ENCODE measurements around the gene ZNF282. TPM values are rescaled to one million over a fixed set of nuclear protein-coding genes. Genes with fewer than 3 reads are reported as not detected.

The ZNF282 gene
- 25.2 TPM for polyA plus RNA-seq (ENCODE audit: insufficient read length)
- long read RNA-seq, donor 1, transcript ZNF282-204 (8 exons, 3,722 nt): major isoform, 8 of 8 reads
- long read RNA-seq, donor 1, partial matches to known transcripts: 0 of 8 reads
- long read RNA-seq, donor 1, other reads (novel, unspliced or antisense): 0 of 8 reads
- long read RNA-seq, donor 2, transcript ZNF282-204 (8 exons, 3,722 nt): major isoform, 9 of 9 reads
- long read RNA-seq, donor 2, partial matches to known transcripts: 0 of 9 reads
- long read RNA-seq, donor 2, other reads (novel, unspliced or antisense): 0 of 9 reads
- long read RNA-seq, donor 3, transcript ZNF282-204 (8 exons, 3,722 nt): major isoform, 5 of 6 reads
- long read RNA-seq, donor 3, partial matches to known transcripts: 0 of 6 reads
- long read RNA-seq, donor 3, other reads (novel, unspliced or antisense): 0 of 6 reads
- long read RNA-seq, donor 4, partial matches to known transcripts: 0 of 2 reads
- long read RNA-seq, donor 4, other reads (novel, unspliced or antisense): 0 of 2 reads
- long read RNA-seq, donor 5, transcript ZNF282-204 (8 exons, 3,722 nt): major isoform, 6 of 7 reads
- long read RNA-seq, donor 5, partial matches to known transcripts: 0 of 7 reads
- long read RNA-seq, donor 5, other reads (novel, unspliced or antisense): 0 of 7 reads
- long read RNA-seq, donor 6, transcript ZNF282-204 (8 exons, 3,722 nt): major isoform, 5 of 5 reads
- long read RNA-seq, donor 6, partial matches to known transcripts: 0 of 5 reads
- long read RNA-seq, donor 6, other reads (novel, unspliced or antisense): 0 of 5 reads
- long read RNA-seq, donor 7, transcript ZNF282-204 (8 exons, 3,722 nt): major isoform, 5 of 6 reads
- long read RNA-seq, donor 7, partial matches to known transcripts: 0 of 6 reads
- long read RNA-seq, donor 7, other reads (novel, unspliced or antisense): 0 of 6 reads
- long read RNA-seq, donor 8, partial matches to known transcripts: 0 of 5 reads
- long read RNA-seq, donor 8, other reads (novel, unspliced or antisense): 0 of 5 reads

DNA sequence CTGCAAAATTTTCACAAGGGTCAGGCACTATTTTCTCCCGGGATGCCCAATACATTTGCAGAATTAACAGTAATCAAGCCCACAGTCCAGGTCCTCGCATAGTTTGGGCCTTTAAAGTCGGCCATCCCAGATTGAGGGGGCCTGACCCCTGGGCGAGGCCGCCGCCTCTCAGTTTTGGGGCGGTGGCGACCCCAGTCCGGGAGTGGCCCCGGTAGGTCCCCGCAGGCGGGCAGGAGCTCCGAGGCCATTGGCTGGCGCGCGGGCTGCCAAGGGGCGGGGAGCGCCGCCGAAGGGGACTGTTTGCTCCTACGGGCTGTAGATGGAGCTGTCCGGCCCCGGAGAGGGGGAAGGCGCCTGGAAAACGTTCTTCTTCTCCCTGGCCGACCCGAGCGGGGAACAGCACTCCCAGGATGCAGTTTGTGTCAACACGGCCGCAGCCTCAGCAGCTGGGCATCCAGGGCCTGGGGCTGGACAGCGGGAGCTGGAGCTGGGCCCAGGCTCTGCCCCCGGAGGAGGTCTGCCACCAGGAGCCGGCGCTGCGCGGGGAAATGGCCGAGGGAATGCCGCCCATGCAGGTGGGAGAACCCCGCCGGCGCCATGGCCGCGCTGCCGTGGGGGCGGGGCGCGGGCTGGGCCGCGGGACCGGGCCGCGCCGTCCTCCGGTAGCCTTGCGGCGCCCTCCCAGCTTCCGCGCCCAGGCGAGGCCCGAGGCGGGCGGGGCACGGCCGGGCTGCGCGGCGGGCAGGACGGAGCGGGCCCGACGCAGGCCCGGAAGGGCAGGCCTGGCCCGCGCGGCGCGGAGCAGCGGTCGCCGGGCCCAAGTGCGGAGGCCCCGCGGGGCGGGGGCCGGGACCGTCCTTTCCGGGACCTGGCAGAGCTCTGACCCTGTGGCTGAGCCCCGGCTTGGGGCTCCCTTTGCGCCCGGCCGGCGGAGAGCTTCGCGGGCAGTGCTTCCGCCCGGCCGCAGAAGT, at the start of gene ZNF282:
ZNF282 (plus strand) TSS at position 367 of the 971 bp plus-strand sequence; CDS start at position 411, 44 bp downstream.
- DNase-seq: peak; percentile 89

DNA sequence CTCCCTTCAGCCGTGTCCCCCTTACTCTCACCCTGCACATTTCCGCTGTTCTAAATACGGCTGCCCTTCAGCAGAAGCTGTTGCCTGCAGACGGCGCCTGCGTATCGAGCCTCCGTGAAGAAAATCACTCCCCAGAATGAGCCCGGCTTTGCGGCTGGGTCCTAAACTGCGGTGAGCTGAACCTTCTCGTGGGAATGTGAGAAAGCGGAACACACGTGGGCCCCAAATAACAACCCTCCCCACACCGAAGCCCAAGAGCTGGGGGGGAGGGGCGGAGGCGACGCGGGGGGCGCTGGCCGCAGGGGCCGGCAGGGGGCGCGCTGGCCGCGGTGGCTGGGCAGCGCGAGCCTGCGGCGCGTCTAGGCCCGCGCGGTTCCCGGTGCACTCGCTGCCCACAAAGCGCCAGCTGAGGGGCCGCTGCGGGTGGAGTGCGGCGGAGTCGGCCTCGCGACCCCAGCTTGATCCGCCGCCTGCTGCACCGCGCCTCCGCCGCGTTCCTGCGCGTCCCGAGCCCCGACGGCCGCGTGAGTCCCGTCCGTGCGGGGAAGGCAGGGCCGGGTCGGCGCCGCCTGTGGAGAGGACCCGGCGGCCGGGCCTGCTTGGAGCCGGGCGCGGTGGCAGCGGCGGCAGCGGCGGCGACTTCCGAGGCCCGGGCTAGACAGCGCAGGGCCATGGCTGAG, 48.1 kb upstream of the ZNF282 start, which contains the start of gene ZNF398:
ZNF398 (plus strand) TSS at position 382 of the 680 bp plus-strand sequence; CDS start at position 672, 290 bp downstream.
- peak; percentile 78 for DNase-seq

DNA sequence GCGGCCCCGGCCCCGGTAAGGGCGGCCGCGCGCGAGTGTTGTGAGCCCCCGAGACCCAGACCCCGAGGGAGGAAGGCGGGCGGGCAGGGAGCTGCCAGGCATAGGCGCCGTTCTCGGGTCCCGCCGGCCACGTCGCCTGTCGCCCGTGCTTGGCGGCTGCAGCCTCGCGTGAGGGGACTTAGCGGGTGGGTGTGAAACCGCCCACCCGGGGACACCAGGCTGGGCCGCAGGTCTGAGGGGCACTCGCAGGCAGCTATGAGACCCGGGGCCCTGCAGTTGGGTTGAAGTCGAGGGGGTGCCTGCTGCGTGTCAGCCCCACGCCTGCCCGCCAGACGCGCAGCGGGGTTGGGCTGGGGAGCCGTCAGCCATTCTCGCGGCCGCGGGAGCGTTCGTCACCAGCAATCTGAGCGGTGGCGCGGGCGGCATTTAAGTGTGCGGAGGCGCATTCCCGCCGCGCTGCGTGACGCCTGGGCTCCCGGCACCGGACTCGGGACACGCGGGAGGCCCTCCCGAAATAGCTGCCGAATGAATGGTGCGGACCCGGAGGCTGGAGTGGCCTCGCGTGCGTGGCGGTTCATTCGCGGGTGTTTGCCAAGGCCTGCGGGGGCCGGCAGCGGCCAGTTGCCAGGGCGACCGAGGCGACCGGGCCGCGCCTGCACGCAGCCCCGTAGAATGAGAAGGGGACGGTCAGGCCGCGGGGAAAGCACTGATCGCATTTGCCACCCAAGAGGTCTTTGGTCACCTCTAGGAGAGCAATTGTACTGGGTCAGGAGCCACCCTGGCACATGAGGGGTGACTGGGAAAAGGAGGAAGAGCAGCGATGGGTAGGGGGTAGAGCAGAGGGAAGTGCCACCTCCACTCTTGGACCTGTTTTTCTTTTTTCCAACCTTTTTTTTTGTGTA, 47.3 kb upstream of the ZNF282 start:
- peak; percentile 46 for DNase-seq

DNA sequence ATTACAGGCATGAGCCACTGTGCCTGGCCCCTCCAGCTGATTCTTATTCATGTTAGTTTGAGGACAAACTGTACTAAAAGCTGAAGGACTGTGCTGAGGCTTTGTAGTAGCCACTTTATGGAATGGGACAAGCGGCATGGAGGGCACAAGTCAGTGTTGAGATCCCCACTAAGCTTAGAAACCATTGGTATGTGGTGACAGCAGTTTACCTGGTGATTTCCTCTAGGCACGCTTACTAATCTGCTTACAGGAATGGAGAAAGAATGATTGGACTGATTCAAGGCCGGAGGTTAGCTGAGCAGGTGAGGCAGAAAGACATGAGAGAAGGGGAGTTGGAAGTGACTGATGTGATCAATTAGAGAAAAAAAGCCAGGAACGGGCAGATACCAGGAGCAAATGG, 44.4 kb upstream of the ZNF282 start:
- DNase-seq: no peak

DNA sequence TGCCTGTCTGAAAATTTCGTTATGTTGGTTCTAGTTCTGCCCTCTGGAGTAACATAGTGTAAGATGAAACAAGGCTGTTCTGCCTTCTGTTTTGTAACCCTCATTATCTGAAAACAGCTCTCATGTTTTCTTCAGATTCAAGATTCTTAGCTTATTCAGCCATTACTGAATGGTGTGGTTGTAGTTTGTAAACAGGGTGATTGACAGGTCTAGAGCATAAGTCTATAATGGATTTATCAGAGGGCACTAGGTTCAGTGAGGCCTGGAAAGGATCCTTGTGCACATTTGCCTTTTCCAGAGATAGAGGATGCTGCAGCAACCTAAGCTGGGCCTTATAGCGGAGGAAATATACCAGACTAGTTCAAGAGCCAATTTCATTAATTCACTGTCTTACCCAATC, 42.0 kb upstream of the ZNF282 start:
- DNase-seq: no peak

DNA sequence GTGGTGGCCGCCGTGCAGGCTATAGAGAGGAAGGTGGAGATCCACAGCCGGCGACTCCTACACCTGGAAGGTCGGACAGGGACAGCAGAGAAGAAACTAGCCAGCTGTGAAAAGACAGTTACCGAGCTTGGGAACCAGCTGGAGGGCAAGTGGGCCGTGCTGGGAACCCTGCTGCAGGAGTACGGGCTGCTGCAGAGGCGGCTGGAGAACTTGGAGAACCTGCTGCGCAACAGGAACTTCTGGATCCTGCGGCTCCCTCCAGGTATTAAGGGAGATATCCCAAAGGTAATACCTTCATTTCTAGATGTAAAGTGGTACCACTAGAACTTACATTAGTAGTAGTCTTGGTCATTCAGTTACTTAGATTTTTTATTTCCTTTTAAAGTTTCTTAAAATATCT, 41.3 kb upstream of the ZNF282 start:
- DNase-seq: no peak

DNA sequence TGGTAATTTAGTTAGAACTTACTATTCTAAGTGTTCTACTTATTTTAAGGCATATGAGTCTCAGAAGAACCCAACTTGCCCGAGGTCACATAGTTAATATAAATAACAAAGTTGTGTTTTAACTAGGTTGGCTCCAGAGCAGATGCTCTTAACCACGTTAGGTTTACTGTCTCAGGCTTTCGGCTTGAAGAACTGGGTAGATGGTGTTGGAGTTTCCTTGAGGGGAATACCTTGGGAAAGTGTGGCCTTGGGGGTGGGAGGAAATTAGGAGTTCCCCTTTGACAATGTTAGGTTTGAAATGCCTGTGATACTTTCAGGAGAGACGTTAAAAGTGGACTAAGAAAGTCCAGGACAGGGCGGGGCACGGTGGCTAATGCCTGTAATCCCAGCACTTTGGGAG, 38.4 kb upstream of the ZNF282 start:
- DNase-seq: no peak

DNA sequence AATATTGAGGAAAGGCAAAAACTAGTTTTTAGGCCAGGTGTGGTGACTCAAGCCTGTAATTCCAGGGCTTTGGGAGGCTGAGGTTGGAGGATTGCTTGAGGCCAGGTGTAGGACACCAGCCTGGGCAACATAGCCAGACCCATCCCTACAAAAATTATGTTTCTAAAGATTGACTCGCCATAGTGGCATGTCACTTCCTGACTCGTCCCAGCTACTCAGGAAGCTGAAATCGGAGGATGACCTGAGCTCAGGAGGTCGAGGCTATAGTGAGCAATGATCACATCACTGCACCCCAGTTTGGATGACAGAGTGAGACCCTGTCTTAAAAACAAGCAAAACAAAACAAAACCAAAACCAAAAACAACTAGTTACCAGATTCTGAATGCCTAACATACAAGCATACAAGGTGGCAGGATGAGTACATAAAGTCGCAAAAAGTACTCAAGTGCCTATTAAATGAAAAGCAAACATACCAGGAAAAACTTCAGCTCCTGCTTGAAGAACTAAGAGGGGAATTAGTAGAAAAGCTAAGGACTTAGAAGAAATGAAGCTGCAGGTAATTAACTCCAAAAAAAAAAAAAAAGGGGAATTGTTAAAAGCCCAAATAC, 34.0 kb upstream of the ZNF282 start:
- DNase-seq: no peak

DNA sequence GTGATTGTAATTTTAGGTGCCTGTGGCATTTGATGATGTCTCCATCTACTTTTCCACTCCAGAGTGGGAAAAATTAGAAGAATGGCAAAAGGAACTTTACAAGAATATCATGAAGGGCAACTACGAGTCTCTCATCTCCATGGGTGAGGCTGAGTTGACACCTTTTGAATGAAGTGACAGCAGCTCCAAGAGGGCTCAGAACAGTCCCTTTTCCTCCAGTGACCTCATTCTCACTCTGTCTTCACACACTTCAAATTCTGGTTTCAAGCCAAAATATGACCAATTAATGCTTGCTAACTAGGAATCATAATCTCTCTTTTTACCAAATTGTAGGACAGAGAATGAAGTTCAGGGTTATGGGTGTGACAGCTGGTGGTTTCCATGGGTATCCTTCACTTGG, 29.2 kb upstream of the ZNF282 start:
- no peak for DNase-seq

DNA sequence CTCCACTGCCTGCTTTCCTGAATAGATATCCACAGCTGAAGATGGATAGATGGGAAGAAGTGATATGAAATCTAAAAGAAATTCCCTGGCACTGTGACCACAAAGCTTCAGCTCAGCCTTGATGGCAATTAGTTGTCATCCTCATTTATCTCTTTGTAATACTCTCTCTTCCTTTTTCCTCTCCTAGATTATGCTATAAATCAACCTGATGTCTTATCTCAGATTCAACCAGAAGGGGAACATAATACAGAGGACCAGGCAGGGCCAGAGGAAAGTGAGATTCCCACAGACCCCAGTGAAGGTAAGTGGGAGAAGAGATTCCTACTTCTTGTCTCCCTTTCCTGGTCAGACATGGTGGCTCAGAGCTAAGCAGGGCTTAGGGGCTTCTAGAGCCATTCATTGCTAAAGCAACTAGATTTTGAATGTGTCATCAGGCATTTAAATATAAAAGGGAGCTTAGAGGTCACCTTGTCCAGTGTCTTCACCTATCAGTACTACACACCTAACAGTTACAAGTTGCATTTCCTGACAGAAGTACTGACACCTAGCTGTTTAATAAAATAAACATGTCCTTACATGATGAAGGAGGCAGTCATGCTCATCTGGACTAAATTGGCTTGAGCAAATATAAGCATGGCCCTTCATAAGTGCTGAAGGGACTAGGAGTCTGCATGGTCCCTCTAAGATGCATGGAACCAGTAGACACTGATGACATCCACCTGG, 28.6 kb upstream of the ZNF282 start:
- DNase-seq: no peak

DNA sequence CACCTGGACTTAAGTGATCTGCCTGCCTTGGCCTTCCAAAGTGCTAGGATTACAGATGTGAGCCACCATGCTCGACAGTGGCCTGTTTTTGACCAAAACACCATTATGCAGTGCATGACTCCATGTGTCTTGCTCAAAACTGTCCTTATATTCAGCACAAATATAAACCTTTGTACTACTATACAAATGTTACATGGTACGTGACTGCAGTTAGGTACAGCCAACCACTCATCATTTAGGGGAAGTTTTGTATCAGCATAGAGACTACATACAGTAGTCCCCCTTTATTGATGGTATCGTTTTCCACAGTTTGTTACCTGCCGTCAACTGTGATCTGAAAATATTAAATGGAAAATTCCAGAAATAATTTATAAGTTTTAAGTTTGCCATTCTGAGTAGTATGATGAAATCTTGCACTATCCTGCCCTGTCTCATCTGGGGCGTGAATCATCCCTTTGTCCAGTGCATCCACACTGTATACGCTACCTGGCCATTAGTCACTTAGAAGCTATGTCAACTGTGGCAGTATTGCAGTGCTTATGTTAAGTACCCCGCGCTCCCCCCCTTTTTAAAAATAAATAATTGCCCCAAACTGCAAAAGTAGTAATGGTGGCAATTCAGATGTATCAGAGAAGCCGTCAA, 23.3 kb upstream of the ZNF282 start:
- DNase-seq: no peak

DNA sequence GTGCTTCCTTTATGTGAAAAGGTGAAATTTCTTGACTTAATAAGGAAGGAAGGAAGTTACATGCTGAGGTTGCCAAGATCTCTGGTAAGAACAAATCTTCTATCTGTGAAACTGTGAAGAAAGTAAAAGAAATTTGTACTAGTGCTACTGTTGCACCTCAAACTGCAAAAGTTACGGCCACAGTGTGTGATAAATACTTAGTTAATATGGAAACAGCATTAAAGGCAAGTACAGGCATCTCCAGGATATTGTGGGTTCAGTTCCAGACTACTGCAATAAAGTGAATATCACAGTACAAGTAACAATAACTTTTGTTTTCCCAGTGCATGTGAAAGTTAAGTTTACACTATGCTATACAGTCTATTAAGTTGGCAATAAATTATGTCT, 22.8 kb upstream of the ZNF282 start:
- DNase-seq: no peak

DNA sequence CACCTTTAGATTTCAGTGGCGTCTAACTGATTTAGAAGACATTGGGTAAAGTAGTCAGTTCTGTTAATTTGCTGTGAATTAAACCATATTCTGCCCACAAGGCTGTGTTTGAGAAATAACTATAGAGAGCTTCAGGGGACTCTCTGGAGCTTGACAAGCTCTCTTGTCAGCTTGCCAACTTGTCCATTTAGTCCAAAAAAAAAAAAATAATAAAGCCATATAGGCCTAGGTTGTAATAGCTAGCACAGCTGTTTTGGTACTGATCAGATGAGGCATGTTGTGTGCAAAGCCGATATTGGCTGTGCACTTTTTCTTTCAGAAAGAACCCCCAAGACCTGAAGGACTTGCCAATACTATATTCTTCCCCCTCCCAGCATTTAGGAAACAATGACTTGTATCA, 20.2 kb upstream of the ZNF282 start:
- no peak for DNase-seq

DNA sequence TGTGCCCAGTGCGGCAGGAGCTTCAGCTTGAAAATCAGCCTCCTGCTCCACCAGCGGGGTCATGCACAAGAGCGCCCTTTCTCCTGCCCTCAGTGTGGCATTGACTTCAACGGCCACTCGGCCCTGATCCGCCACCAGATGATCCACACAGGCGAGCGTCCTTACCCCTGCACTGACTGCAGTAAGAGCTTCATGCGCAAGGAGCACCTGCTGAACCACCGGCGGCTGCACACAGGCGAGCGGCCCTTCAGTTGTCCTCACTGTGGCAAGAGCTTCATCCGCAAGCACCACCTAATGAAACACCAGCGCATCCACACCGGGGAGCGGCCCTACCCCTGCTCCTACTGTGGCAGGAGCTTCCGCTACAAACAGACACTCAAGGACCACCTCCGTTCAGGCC, 16.1 kb upstream of the ZNF282 start:
- DNase-seq: no peak

DNA sequence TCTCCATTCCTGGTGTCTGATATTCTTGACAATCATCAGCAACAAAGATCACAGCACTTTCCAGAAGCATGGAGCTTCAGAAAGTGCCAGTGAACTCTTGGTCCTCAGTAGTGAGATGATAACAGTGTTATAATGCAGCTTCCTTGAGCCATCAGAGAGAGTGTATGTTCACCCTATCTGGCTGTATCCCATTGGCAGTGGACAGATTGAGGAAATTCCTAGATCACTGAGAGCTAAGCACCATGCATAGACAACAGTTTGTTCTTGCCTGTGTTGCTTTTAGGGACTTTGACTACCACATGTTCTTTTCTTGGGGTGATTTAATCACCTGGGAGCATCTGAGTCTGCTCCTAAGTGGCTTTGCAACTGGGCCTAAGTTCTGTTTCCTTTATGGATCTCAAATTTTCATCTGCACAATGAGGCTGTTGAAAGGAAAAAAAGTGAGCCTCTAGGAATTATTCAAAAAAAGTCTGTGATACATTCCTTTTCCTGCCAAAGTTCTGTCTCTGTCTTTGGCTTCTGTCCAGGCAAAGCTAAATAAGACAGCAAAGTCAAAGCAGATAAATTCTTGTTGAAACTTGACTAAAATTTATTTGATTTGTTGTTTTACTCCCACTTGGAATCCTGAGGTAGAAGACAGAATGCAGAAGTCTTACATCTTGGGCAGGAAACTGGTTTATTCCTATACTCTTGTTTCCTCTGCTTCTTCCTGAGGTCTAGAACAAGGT, 14.5 kb upstream of the ZNF282 start:
- DNase-seq: no peak

DNA sequence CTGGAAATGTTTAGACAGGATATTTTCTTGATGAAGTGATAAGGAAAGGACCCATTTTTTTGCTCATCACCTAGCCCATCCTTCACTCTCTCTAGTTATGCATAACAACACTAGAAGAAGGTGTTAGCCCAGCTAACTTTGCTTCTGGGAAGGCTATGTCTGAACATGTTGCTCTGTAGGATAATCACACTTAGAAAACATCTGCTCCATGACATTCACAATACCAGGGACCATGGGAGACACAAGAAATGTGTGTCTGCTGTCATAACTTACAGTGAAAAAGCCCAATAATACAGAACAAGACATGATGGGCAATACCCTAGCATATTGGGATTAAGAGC, 13.9 kb upstream of the ZNF282 start:
- DNase-seq: no peak

DNA sequence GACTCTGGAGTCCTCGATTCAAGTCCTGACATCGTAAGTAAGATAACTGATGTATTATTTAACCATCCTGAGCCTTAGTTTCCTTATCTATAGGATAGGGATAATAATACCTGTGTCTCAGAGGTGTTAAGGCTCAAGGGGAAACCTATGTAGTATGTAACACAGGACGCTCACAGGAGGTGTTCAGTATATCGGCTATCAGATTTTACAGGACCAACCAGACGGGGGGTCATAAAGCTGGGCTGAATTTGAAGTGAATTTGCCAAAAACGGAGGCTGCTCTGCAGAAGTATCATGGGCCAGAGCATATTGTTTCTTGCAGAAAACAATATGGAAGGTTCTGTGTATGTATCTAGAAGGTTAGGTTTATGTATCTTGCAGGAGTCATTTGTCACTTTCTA, 11.1 kb upstream of the ZNF282 start:
- no peak for DNase-seq

DNA sequence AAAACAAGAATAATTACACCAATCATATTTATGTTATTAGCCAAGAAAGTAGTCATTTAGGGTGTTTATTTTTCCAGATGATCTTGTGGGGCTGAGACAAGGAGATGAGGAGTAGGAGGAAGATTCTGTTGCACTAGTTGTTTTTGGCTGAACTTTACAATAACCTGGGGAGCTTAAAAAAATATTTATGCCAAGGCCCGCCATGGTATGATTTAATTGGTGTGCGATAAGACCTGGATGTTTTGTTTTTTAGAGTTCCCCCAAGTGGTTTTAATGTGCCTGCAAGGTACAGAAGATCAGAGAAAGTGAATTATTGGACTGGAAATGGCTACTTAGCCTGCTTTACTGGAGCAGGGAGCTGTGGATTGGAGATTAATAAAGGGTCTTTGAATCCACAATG, 7.1 kb upstream of the ZNF282 start:
- no peak for DNase-seq

All from left kidney (tissue), 8 donors.